Neural crest cell (in vitro differentiated cells): ENCODE results near the gene EPB41L2. TPM values are rescaled to one million over a fixed set of nuclear protein-coding genes. Genes with fewer than 3 reads are reported as not detected.

Experiments used
- DNase-seq: peaks from one replicate; pipeline ENCODE4 v3.0.0; 2021; ENCODE audit warnings: low read depth, mixed read lengths, low spot score
- H3K27ac Mint-ChIP-seq: one replicate; pipeline ENCODE4 v1.8.0; 2021; ENCODE audit warnings: mild to moderate bottlenecking, mixed read lengths; ENCODE audit not compliant: unreplicated experiment
- H3K27me3 Mint-ChIP-seq: 2 replicates; pipeline ENCODE4 v1.8.0; 2021; ENCODE audit warnings: low read depth, mild to moderate bottlenecking, mixed read lengths
- H3K36me3 Mint-ChIP-seq: 2 replicates; pipeline ENCODE4 v1.8.0; 2021; ENCODE audit warnings: low read depth, mild to moderate bottlenecking, mixed read lengths
- H3K4me1 Mint-ChIP-seq: 2 replicates; pipeline ENCODE4 v1.8.0; 2021; ENCODE audit warnings: mixed read lengths
- H3K4me3 Mint-ChIP-seq: one replicate; pipeline ENCODE4 v1.8.0; 2021; ENCODE audit warnings: mild to moderate bottlenecking, mixed read lengths
- H3K9me3 Mint-ChIP-seq: 2 replicates; pipeline ENCODE4 v1.8.0; 2021; ENCODE audit warnings: mixed read lengths
- CTCF ChIP-seq: fragments of 200-600 bp; sonication (generic); conservative IDR thresholded peaks from 2 replicates; pipeline ENCODE4 v1.5.0; 2021; ENCODE audit warnings: antibody characterized with exemption, mild to moderate bottlenecking
- long read RNA-seq: library from polyadenylated mRNA; unstranded; transcript quantifications from one replicate; pipeline ENCODE4 v2.0.0, GENCODE V29; 2020
- total RNA-seq: library from RNA; stranded (reverse); gene quantifications from 2 replicates; pipeline ENCODE4 v1.2.1, GENCODE V29; 2021

The EPB41L2 gene
- total RNA-seq: 108 and 114 TPM in 2 replicates
- long read RNA-seq, full-length matches to known transcripts: 10 of 50 reads
- long read RNA-seq, partial matches to known transcripts: 22 of 50 reads
- long read RNA-seq, other reads (novel, unspliced or antisense): 18 of 50 reads

GRCh38 chr6:131063028-131063763 is at the start of gene EPB41L2:
TSS of gene EPB41L2 (minus strand) at chr6:131063245. CDS start at chr6:130956485, 106,760 bp downstream.
- Mint-ChIP-seq H3K9me3 (no peaks in the 10 kb centered on the region), H3K27ac (peak within 1 kb of the TSS; percentile 95), H3K27me3 (no peaks in the 10 kb centered on the region), H3K36me3 (peaks cover 2% of the 10 kb centered on the region), H3K4me1 (peaks cover 34% of the 10 kb centered on the region), H3K4me3 (peak within 1 kb of the TSS; percentile 94)
- peak; percentile 91 for DNase-seq
- peak; percentile 43 for TF ChIP-seq CTCF

- H3K36me3 Mint-ChIP-seq: no peaks in the 10 kb centered on the region
- no peak overlapping the region for H3K27ac Mint-ChIP-seq
- no peaks in the 10 kb centered on the region for H3K9me3 Mint-ChIP-seq
- peaks cover 1% of the 10 kb centered on the region for H3K4me1 Mint-ChIP-seq
- DNase-seq: no peak
- TF ChIP-seq CTCF: no peak
- no peak overlapping the region for H3K4me3 Mint-ChIP-seq
- no peaks in the 10 kb centered on the region for H3K27me3 Mint-ChIP-seq
Measured at GRCh38 chr6:131112249-131112648, 49.2 kb upstream of the EPB41L2 start.

- DNase-seq: no peak
- no peak overlapping the region for H3K27ac Mint-ChIP-seq
- peaks cover 15% of the 10 kb centered on the region for H3K4me1 Mint-ChIP-seq
Measured at GRCh38 chr6:131107151-131107550, 44.1 kb upstream of the EPB41L2 start.

GRCh38 chr6:131103901-131104300 is 40.9 kb upstream of the EPB41L2 start:
- Mint-ChIP-seq H3K9me3 (peaks cover 5% of the 10 kb centered on the region), H3K4me1 (peaks cover 15% of the 10 kb centered on the region), H3K4me3 (no peak overlapping the region), H3K27ac (no peak overlapping the region), H3K36me3 (no peaks in the 10 kb centered on the region), H3K27me3 (no peaks in the 10 kb centered on the region)
- no peak for DNase-seq
- no peak for TF ChIP-seq CTCF

More at GRCh38 chr6:131107151-131107550, 44.1 kb upstream of the EPB41L2 start:
- Mint-ChIP-seq H3K36me3 (no peaks in the 10 kb centered on the region), H3K4me3 (no peak overlapping the region), H3K27me3 (no peaks in the 10 kb centered on the region), H3K9me3 (no peaks in the 10 kb centered on the region)
- no peak for TF ChIP-seq CTCF

- no peak for TF ChIP-seq CTCF
- Mint-ChIP-seq H3K4me3 (no peak overlapping the region), H3K9me3 (peaks cover 5% of the 10 kb centered on the region), H3K4me1 (peaks cover 15% of the 10 kb centered on the region), H3K27ac (no peak overlapping the region), H3K36me3 (no peaks in the 10 kb centered on the region), H3K27me3 (no peaks in the 10 kb centered on the region)
- no peak for DNase-seq
Measured at GRCh38 chr6:131103296-131103695, 40.3 kb upstream of the EPB41L2 start.
